B cell (primary cell): ENCODE data around the gene HOXC6. TPM values are rescaled to one million over a fixed set of nuclear protein-coding genes. Genes with fewer than 3 reads are reported as not detected.

Experiments used
- ATAC-seq: fragments of 200-7000 bp; cut with Tn5 transposase; one replicate; pipeline ENCODE4 v1.10.0; 2021; ENCODE audit warnings: low read depth, mild to moderate bottlenecking, moderate number of reproducible peaks, moderate library complexity
- CTCF ChIA-PET: fragments of 350-600 bp; sonication (Branson Sonifier 250); formaldehyde crosslinking; loops from one replicate; lab custom pipeline; 2021; ENCODE audit warnings: antibody characterized with exemption, inconsistent platforms; lab: Charles Lee
- POLR2A ChIA-PET: fragments of 350-600 bp; sonication (Branson Sonifier 250); formaldehyde crosslinking; loops from one replicate; lab custom pipeline; 2021; ENCODE audit warnings: antibody characterized with exemption; lab: Charles Lee
- DNase-seq: peaks from one replicate; pipeline ENCODE4 v3.0.0; 2013
- H2AFZ ChIP-seq: 2 replicates; pipeline ENCODE4 v1.6.1; 2012; ENCODE audit warnings: mild to moderate bottlenecking, low read depth, low read length; ENCODE audit not compliant: insufficient read depth, poor library complexity, severe bottlenecking
- H3K27ac ChIP-seq, 2 donors: 1 replicate in 1 of 2; 2 replicates in 1 of 2; pipeline ENCODE4 v1.5.1; 2012 to 2013; ENCODE audit warnings: low read length in 2 of 2, mild to moderate bottlenecking in 2 of 2, moderate library complexity in 1 of 2
- H3K27me3 ChIP-seq, 4 experiments: fragments of 200-600 bp in 1 of 4; sonication (generic) in 1 of 4; replicated peaks in 1 of 4; 1 replicate in 2 of 4; 2 replicates in 2 of 4; pipeline versions ENCODE4 v1.6.1 to v1.7.0; 2013 to 2016; ENCODE audit warnings: low read length in 3 of 4, mild to moderate bottlenecking in 2 of 4, mixed read lengths in 1 of 4, moderate library complexity in 1 of 4; ENCODE audit not compliant: insufficient read depth in 4 of 4, control insufficient read depth in 3 of 4; ENCODE audit errors: control extremely low read depth in 1 of 4
- H3K36me3 ChIP-seq, 2 experiments: replicated peaks in 1 of 2; 1 replicate in 1 of 2; 2 replicates in 1 of 2; pipeline versions ENCODE4 v1.6.1 to v1.7.1; 2013; ENCODE audit warnings: low read length in 1 of 2; ENCODE audit not compliant: insufficient read depth in 2 of 2, control insufficient read depth in 1 of 2; ENCODE audit errors: control extremely low read depth in 1 of 2, extremely low read depth in 1 of 2
- H3K4me1 ChIP-seq, 2 donors: fragments of 200-600 bp in 1 of 2; sonication (generic) in 1 of 2; 1 replicate in 1 of 2; 2 replicates in 1 of 2; pipeline versions ENCODE4 v1.5.1 to v1.6.1; 2013 to 2017; ENCODE audit warnings: low read length in 2 of 2; ENCODE audit not compliant: control insufficient read depth in 2 of 2, insufficient read depth in 2 of 2
- H3K4me2 ChIP-seq: replicated peaks from 2 replicates; pipeline ENCODE3; 2012; ENCODE audit warnings: mild to moderate bottlenecking, low read depth, low read length; ENCODE audit not compliant: poor library complexity, severe bottlenecking
- H3K4me3 ChIP-seq, 5 experiments: fragments of 200-600 bp in 1 of 5; sonication (generic) in 1 of 5; 1 replicate in 3 of 5; 2 replicates in 2 of 5; pipeline versions ENCODE4 v1.5.1 to v1.7.0; 2011 to 2016; ENCODE audit warnings: low read length in 4 of 5, mild to moderate bottlenecking in 4 of 5, low read depth in 2 of 5, control low read depth in 1 of 5, moderate library complexity in 1 of 5; ENCODE audit not compliant: insufficient read depth in 1 of 5; ENCODE audit errors: control extremely low read depth in 1 of 5, extremely low read depth in 1 of 5
- H3K79me2 ChIP-seq: fragments of 200-600 bp; sonication (generic); one replicate; pipeline ENCODE4 v1.6.0; 2016; ENCODE audit warnings: low read length; ENCODE audit not compliant: control insufficient read depth, insufficient read depth
- H3K9ac ChIP-seq: fragments of 200-600 bp; sonication (generic); 2 replicates; pipeline ENCODE4 v1.6.1; 2017; ENCODE audit warnings: mild to moderate bottlenecking, low read length, moderate library complexity
- H3K9me3 ChIP-seq, 3 donors: one replicate each; pipeline versions ENCODE4 v1.6.1 to v1.7.1; 2013; ENCODE audit warnings: low read length in 2 of 3; ENCODE audit not compliant: control insufficient read depth in 2 of 3, insufficient read depth in 1 of 3; ENCODE audit errors: control extremely low read depth in 1 of 3
- H4K20me1 ChIP-seq: 2 replicates; pipeline ENCODE4 v1.6.0; 2012; ENCODE audit warnings: mild to moderate bottlenecking, low read length; ENCODE audit not compliant: insufficient read depth, control insufficient read depth, poor library complexity, severe bottlenecking
- H3K27ac Mint-ChIP-seq: one replicate; pipeline ENCODE4 v1.8.0; 2021; ENCODE audit warnings: mixed read lengths
- H3K27me3 Mint-ChIP-seq: one replicate; pipeline ENCODE4 v1.8.0; 2021; ENCODE audit warnings: mixed read lengths
- H3K4me1 Mint-ChIP-seq: one replicate; pipeline ENCODE4 v1.8.0; 2021; ENCODE audit warnings: mixed read lengths
- H3K4me3 Mint-ChIP-seq: one replicate; pipeline ENCODE4 v1.8.0; 2021; ENCODE audit warnings: mixed read lengths
- H3K9me3 Mint-ChIP-seq: one replicate; pipeline ENCODE4 v1.8.0; 2022; ENCODE audit warnings: mixed read lengths; ENCODE audit not compliant: insufficient read depth
- CTCF ChIP-seq: fragments of 200-600 bp; IDR thresholded peaks from one replicate; pipeline ENCODE4 v1.8.0; 2022; ENCODE audit warnings: antibody characterized with exemption, mild to moderate bottlenecking
- EZH2 ChIP-seq: IDR thresholded peaks from 2 replicates; pipeline ENCODE4 v1.6.1; 2012; ENCODE audit warnings: borderline replicate concordance, low read depth, mild to moderate bottlenecking, moderate library complexity, low read length; ENCODE audit not compliant: insufficient read depth, poor library complexity, severe bottlenecking
- WGBS: methylation state at CpG from one replicate; pipeline ENCODE4 v1.1.5; 2013; ENCODE audit warnings: missing lambda C conversion rate; ENCODE audit not compliant: insufficient coverage; 5-methylcytosine and 5-hydroxymethylcytosine counted together
- intact Hi-C: fragments of 100-400 bp; cut with micrococcal nuclease; formaldehyde crosslinking; loops from one replicate; pipeline ENCODE4 v1.10.0; 2022
- polyA plus RNA-seq: library from polyadenylated mRNA; depleted of rRNA; stranded (reverse); fragments of >200 nt; gene quantifications from 2 replicates; pipeline ENCODE4 v1.2.3, GENCODE V29; 2012
- total RNA-seq, 2 donors: library from RNA; stranded (reverse); fragments of 120-200 nt in 1 of 2; gene quantifications; 1 replicate in 1 of 2; 2 replicates in 1 of 2; pipeline versions ENCODE4 v1.2.3 to v1.2.4, GENCODE V29; 2013 to 2022

The HOXC6 gene
- total and polyA plus RNA-seq, 2 donors (not counting 1 experiment from before 2014, with no cell fraction given) = not detected

DNA sequence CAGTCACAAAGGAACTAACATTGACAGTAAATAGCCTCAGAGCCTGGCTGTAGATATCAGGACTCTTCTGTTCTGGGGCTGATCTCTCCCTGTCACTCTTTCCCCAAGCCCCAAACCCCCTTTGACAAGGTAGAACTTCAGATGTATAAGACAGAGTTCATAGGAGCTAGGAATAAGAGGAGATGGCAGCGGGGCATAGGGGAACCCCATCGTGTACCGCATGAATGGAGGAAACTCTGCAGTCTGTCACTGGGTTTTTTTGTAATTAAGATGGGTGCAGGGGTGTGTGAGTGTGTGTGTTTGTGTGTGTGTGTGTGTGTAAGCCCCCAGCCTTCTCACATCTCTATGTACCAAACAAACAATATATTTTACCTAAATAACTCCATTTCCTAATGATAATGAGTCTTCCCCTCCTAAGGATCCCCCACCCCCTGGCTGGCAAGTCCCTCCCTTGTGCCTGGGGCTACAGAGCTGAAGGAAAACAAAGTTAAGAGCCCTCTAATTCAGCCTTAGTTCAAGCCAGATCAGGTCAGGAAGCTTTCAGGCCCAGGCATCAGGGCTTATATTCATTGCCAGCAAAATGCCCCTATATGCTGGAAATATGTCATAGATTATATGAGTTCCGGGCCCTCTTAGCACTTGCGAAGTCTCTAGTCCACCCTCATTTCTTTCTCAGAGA, 16.3 kb downstream of the HOXC6 start:
- Mint-ChIP-seq H3K4me1 (peaks cover 9% of the 10 kb centered on the region), H3K27ac (no peak overlapping the region), H3K9me3 (no peaks in the 10 kb centered on the region), H3K27me3 (peaks cover 86% of the 10 kb centered on the region), H3K4me3 (no peak overlapping the region)
- H3K9ac ChIP-seq = no peak overlapping the region
- ATAC-seq = no peak
- H3K4me1 ChIP-seq = peaks cover 12 to 13% of the 10 kb centered on the region in 2 donors
- ChIA-PET POLR2A (no interaction called here), CTCF (interaction anchor here (1.1 to 1.2 kb wide), 3 partner anchors 38 to 163 kb away, joined by 4 to 6 read pairs (median 5); no protein-coding TSS in a partner anchor)
- no peak overlapping the region for H3K27ac ChIP-seq
- no peak overlapping the region for H3K4me2 ChIP-seq
- H3K9me3 ChIP-seq = peaks cover 0 to 15% (median 2%) of the 10 kb centered on the region in 3 donors
- intact Hi-C loops = no loop called here
- H2AFZ ChIP-seq = no peak overlapping the region
- no peaks in the 10 kb centered on the region for H3K36me3 ChIP-seq
- TF ChIP-seq EZH2 (no peak), CTCF (no peak)
- H3K4me3 ChIP-seq = no peak overlapping the region
- no peaks in the 10 kb centered on the region for H4K20me1 ChIP-seq
- peaks cover 2 to 88% (median 79%) of the 10 kb centered on the region in 4 experiments for H3K27me3 ChIP-seq
- no peaks in the 10 kb centered on the region for H3K79me2 ChIP-seq
- 7% methylated on average over 3 of the region's 5 CpGs for WGBS
- DNase-seq = no peak

DNA sequence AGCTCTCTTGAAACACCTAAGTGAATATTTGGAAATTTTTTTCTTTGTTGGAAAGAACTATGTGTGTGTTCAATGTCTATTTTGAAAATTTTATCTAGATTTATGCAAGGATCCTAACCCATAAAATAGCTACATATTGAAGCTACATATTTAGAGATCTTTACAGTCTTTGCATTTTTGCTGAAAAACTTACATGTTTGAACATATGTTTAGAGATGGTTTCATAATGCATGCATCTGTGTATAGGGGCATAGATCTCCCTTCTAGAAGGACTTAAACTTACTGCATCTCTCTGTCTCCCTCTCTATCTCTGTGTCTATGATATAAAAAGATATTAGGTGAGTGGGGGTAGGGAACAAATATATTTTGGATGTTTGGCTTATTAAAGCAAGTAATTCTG, 17.2 kb downstream of the HOXC6 start:
- Mint-ChIP-seq H3K9me3 (no peaks in the 10 kb centered on the region), H3K4me3 (no peak overlapping the region), H3K4me1 (peaks cover 15% of the 10 kb centered on the region), H3K27me3 (peaks cover 88% of the 10 kb centered on the region), H3K27ac (no peak overlapping the region)
- Histone ChIP-seq H3K4me2 (no peak overlapping the region), H4K20me1 (no peaks in the 10 kb centered on the region), H3K4me3 (no peak overlapping the region), H3K4me1 (peaks cover 18% of the 10 kb centered on the region in 2 donors), H3K36me3 (no peaks in the 10 kb centered on the region), H3K27ac (no peak overlapping the region), H2AFZ (no peak overlapping the region), H3K79me2 (no peaks in the 10 kb centered on the region), H3K27me3 (peaks cover 2 to 88% (median 80%) of the 10 kb centered on the region in 4 experiments), H3K9me3 (peaks cover 0 to 15% (median 2%) of the 10 kb centered on the region in 3 donors), H3K9ac (no peak overlapping the region)
- ChIA-PET CTCF (interaction anchor here (1.1 to 1.2 kb wide), 4 partner anchors 13 to 162 kb away, joined by 3 to 6 read pairs (median 4); no protein-coding TSS in a partner anchor), POLR2A (no interaction called here)
- no peak for DNase-seq
- intact Hi-C loops = no loop called here
- TF ChIP-seq EZH2 = no peak
- TF ChIP-seq CTCF = no peak
- ATAC-seq = no peak
